Common myeloid progenitor, CD34-positive (primary cell): ENCODE data around the gene MEI1.

ENCODE experiments used
- CTCF ChIA-PET: fragments of 350-600 bp; sonication (Branson Sonifier 250); formaldehyde crosslinking; loops from one replicate; lab custom pipeline; 2021; ENCODE audit warnings: antibody characterized with exemption; lab: Charles Lee
- POLR2A ChIA-PET: fragments of 350-600 bp; sonication (Branson Sonifier 250); formaldehyde crosslinking; loops from one replicate; lab custom pipeline; 2021; ENCODE audit warnings: antibody characterized with exemption; lab: Charles Lee
- DNase-seq, 3 donors: peaks; one replicate each; pipeline versions ENCODE4 v3.0.0 to v3.0.0-alpha.2; 2013
- H3K27ac ChIP-seq, 2 experiments: 1 replicate in 1 of 2; 2 replicates in 1 of 2; pipeline ENCODE4 v1.7.0; 2013; ENCODE audit warnings: inconsistent platforms in 2 of 2, low read length in 2 of 2, mild to moderate bottlenecking in 2 of 2, low read depth in 1 of 2, moderate library complexity in 1 of 2; ENCODE audit not compliant: severe bottlenecking in 2 of 2, insufficient read depth in 1 of 2, poor library complexity in 1 of 2
- H3K27me3 ChIP-seq, 5 experiments: replicated peaks in 2 of 5; 1 replicate in 3 of 5; 2 replicates in 2 of 5; pipeline versions ENCODE4 v1.6.1 to v1.7.0; 2013; ENCODE audit warnings: low read length in 4 of 5, mild to moderate bottlenecking in 2 of 5, moderate library complexity in 2 of 5, inconsistent platforms in 1 of 5; ENCODE audit not compliant: insufficient read depth in 5 of 5, control insufficient read depth in 4 of 5
- H3K36me3 ChIP-seq, 4 experiments: 1 replicate in 2 of 4; 2 replicates in 2 of 4; pipeline versions ENCODE4 v1.6.1 to v1.7.0; 2013; ENCODE audit warnings: low read length in 3 of 4, control low read depth in 1 of 4, mild to moderate bottlenecking in 1 of 4; ENCODE audit not compliant: control insufficient read depth in 4 of 4, insufficient read depth in 4 of 4
- H3K4me1 ChIP-seq, 4 experiments: 1 replicate in 3 of 4; 2 replicates in 1 of 4; pipeline versions ENCODE4 v1.6.1 to v1.7.1; 2013; ENCODE audit warnings: low read length in 3 of 4, mild to moderate bottlenecking in 3 of 4, control low read depth in 1 of 4, inconsistent platforms in 1 of 4, moderate library complexity in 1 of 4; ENCODE audit not compliant: control insufficient read depth in 4 of 4, insufficient read depth in 4 of 4; ENCODE audit errors: control extremely low read depth in 1 of 4
- H3K4me3 ChIP-seq, 7 experiments: 1 replicate in 4 of 7; 2 replicates in 3 of 7; pipeline versions ENCODE4 v1.5.1 to v1.7.0; 2013; ENCODE audit warnings: mild to moderate bottlenecking in 7 of 7, low read length in 6 of 7, moderate library complexity in 6 of 7, inconsistent platforms in 2 of 7, low read depth in 2 of 7, control low read depth in 1 of 7; ENCODE audit not compliant: insufficient read depth in 4 of 7, control insufficient read depth in 1 of 7; ENCODE audit errors: extremely low read depth in 1 of 7
- H3K9me3 ChIP-seq, 5 experiments: 1 replicate in 4 of 5; 2 replicates in 1 of 5; pipeline versions ENCODE4 v1.6.1 to v1.7.1; 2013; ENCODE audit warnings: low read length in 4 of 5, mild to moderate bottlenecking in 2 of 5, inconsistent platforms in 1 of 5, low read depth in 1 of 5, moderate library complexity in 1 of 5; ENCODE audit not compliant: control insufficient read depth in 4 of 5, insufficient read depth in 2 of 5; ENCODE audit errors: control extremely low read depth in 1 of 5
- WGBS: methylation state at CpG from one replicate; pipeline ENCODE4 v1.1.5; 2013; ENCODE audit not compliant: insufficient coverage; 5-methylcytosine and 5-hydroxymethylcytosine counted together

MEI1 gene

GRCh38 chr22:41827671-41828070 is 128.4 kb downstream of the MEI1 start:
- CTCF ChIA-PET, result interaction anchor here (0.8 to 3.8 kb wide), 4 partner anchors 12 to 30 kb away, joined by 3 to 19 read pairs (median 5); no protein-coding TSS in a partner anchor
- 97% methylated on average over 6 of the region's 6 CpGs for WGBS
- no peak overlapping the region for H3K4me3 ChIP-seq

GRCh38 chr22:41828516-41828915 is 129.2 kb downstream of the MEI1 start:
- Histone ChIP-seq H3K27ac (no peak overlapping the region), H3K36me3 (peaks cover 4 to 31% (median 19%) of the 10 kb centered on the region in 4 experiments), H3K4me3 (no peak overlapping the region), H3K9me3 (no peaks in the 10 kb centered on the region), H3K27me3 (no peaks in the 10 kb centered on the region), H3K4me1 (peaks cover 5 to 31% (median 15%) of the 10 kb centered on the region in 4 experiments)
- WGBS, result 93% methylated on average over 3 of the region's 4 CpGs
- ChIA-PET POLR2A (interaction anchor here (0.6 to 1.3 kb wide), 2 partner anchors 31 to 102 kb away, joined by 3 to 4 read pairs; no protein-coding TSS in a partner anchor), CTCF (interaction anchor here (0.6 to 3.8 kb wide), 9 partner anchors 11 to 112 kb away, joined by 3 to 19 read pairs (median 4); partner anchors contain the start of gene CCDC134)
- no peak for DNase-seq

More at GRCh38 chr22:41827671-41828070, 128.4 kb downstream of the MEI1 start:
- peaks cover 5 to 32% (median 20%) of the 10 kb centered on the region in 4 experiments for H3K36me3 ChIP-seq
- H3K27ac ChIP-seq, result no peak overlapping the region
- no peak for DNase-seq
- POLR2A ChIA-PET, result interaction anchor here (0.7 to 1.0 kb wide), 2 partner anchors 32 to 130 kb away, joined by 3 read pairs; no protein-coding TSS in a partner anchor
- H3K9me3 ChIP-seq, result no peaks in the 10 kb centered on the region
- H3K27me3 ChIP-seq, result no peaks in the 10 kb centered on the region
- peaks cover 5 to 31% (median 14%) of the 10 kb centered on the region in 4 experiments for H3K4me1 ChIP-seq

GRCh38 chr22:41830174-41830573 is 130.9 kb downstream of the MEI1 start:
- H3K9me3 ChIP-seq, result no peaks in the 10 kb centered on the region
- H3K27me3 ChIP-seq, result no peaks in the 10 kb centered on the region
- ChIA-PET POLR2A (interaction anchor here (4.8 kb wide), 1 partner anchor 15 kb away, joined by 19 read pairs; no protein-coding TSS in a partner anchor), CTCF (interaction anchor here (1.3 to 2.3 kb wide), 3 partner anchors 11 to 111 kb away, joined by 3 to 11 read pairs (median 4); no protein-coding TSS in a partner anchor)
- H3K27ac ChIP-seq, result no peak overlapping the region
- WGBS, result 100% methylated on average over 1 of the region's 3 CpGs
- H3K4me3 ChIP-seq, result no peak overlapping the region
- peaks cover 0 to 24% (median 13%) of the 10 kb centered on the region in 4 experiments for H3K36me3 ChIP-seq
- H3K4me1 ChIP-seq, result peaks cover 9 to 41% (median 29%) of the 10 kb centered on the region in 4 experiments
- peak; percentile 53 to 71 (median 71) for DNase-seq

- Histone ChIP-seq H3K9me3 (no peaks in the 10 kb centered on the region), H3K4me3 (peak overlapping the region in 1 of 7 experiments; percentile 28), H3K36me3 (peaks cover 0 to 23% (median 12%) of the 10 kb centered on the region in 4 experiments), H3K27ac (peak overlapping the region in 1 of 2 experiments; percentile 12), H3K4me1 (peaks cover 9 to 45% (median 29%) of the 10 kb centered on the region in 4 experiments), H3K27me3 (no peaks in the 10 kb centered on the region)
- peak; percentile 31 to 84 (median 77) for DNase-seq
- ChIA-PET CTCF (interaction anchor here (0.7 to 2.5 kb wide), 8 partner anchors 9 to 247 kb away, joined by 3 to 11 read pairs (median 4); no protein-coding TSS in a partner anchor), POLR2A (interaction anchor here (0.6 to 4.8 kb wide), 3 partner anchors 14 to 33 kb away, joined by 3 to 19 read pairs (median 6); partner anchors contain the start of gene CCDC134)
- 68% methylated on average over 6 of the region's 6 CpGs for WGBS
Observed at GRCh38 chr22:41831383-41831782, 132.1 kb downstream of the MEI1 start.

GRCh38 chr22:41831828-41832552 is 132.7 kb downstream of the MEI1 start:
- Histone ChIP-seq H3K4me1 (peaks cover 9 to 42% (median 29%) of the 10 kb centered on the region in 4 experiments), H3K36me3 (peaks cover 0 to 24% (median 12%) of the 10 kb centered on the region in 4 experiments), H3K4me3 (peak overlapping the region; percentile 65 to 91 (median 80)), H3K27me3 (no peaks in the 10 kb centered on the region), H3K27ac (peak overlapping the region; percentile 94 to 98), H3K9me3 (no peaks in the 10 kb centered on the region)
- ChIA-PET POLR2A (interaction anchor here (0.7 to 4.8 kb wide), 7 partner anchors 9 to 143 kb away, joined by 3 to 19 read pairs (median 3); partner anchors contain the start of genes CCDC134 and SNU13), CTCF (interaction anchor here (0.8 to 2.5 kb wide), 7 partner anchors 9 to 246 kb away, joined by 3 to 11 read pairs (median 4); no protein-coding TSS in a partner anchor)
- WGBS, result 2% methylated on average over 14 of the region's 17 CpGs
- peak in 2 of 3 donors; percentile 34 to 39 for DNase-seq

- peak within 1 kb of the TSS; percentile 72 to 91 (median 80) for H3K4me3 ChIP-seq
- no peaks in the 10 kb centered on the region for H3K9me3 ChIP-seq
- 0% methylated on average over 52 of the region's 75 CpGs for WGBS
- ChIA-PET CTCF (interaction anchor here (1.0 to 2.5 kb wide), 4 partner anchors 14 to 107 kb away, joined by 3 to 10 read pairs (median 4); no protein-coding TSS in a partner anchor), POLR2A (interaction anchor here (0.7 to 4.8 kb wide), 9 partner anchors 8 to 144 kb away, joined by 3 to 19 read pairs (median 3); partner anchors contain the start of genes CCDC134, CENPM and SNU13)
- no peaks in the 10 kb centered on the region for H3K27me3 ChIP-seq
- DNase-seq, result peak; percentile 99 to 100 (median 100)
- H3K36me3 ChIP-seq, result peaks cover 0 to 26% (median 12%) of the 10 kb centered on the region in 4 experiments
- H3K4me1 ChIP-seq, result peaks cover 9 to 42% (median 29%) of the 10 kb centered on the region in 4 experiments
- peak within 1 kb of the TSS; percentile 94 to 98 for H3K27ac ChIP-seq
Observed at GRCh38 chr22:41832553-41833368, 133.5 kb downstream of the MEI1 start, which contains the start of gene SREBF2. Gene SREBF2 (plus strand): TSS chr22:41833105. CDS start chr22:41833271, 166 bp downstream.
